Activated naive CD4-positive, alpha-beta T cell treated with anti-CD3 and anti-CD28 coated beads for 36 hours (primary cell): ENCODE results near the gene USP53. TPM values are rescaled to one million over a fixed set of nuclear protein-coding genes. Genes with fewer than 3 reads are reported as not detected.
"Not testable (repeated sequence)": the region's sequence is repeated elsewhere in the genome, so short reads cannot be mapped to it uniquely, and the experiment has no call there.

Source experiments
- CTCF ChIA-PET: fragments of 350-600 bp; sonication (Branson Sonifier 250); formaldehyde crosslinking; loops from one replicate; lab custom pipeline; 2021; ENCODE audit warnings: antibody characterized with exemption; lab: Charles Lee
- DNase-seq: peaks from one replicate; pipeline ENCODE4 v3.0.0-alpha.2; 2020
- H3K27ac Mint-ChIP-seq: one replicate; pipeline ENCODE4 v1.8.0; 2021; ENCODE audit warnings: mild to moderate bottlenecking, mixed read lengths
- H3K27me3 Mint-ChIP-seq: one replicate; pipeline ENCODE4 v1.8.0; 2021; ENCODE audit warnings: low read depth, mixed read lengths
- H3K36me3 Mint-ChIP-seq: one replicate; pipeline ENCODE4 v1.8.0; 2021; ENCODE audit warnings: low read depth, mixed read lengths
- H3K4me1 Mint-ChIP-seq: one replicate; pipeline ENCODE4 v1.8.0; 2021; ENCODE audit warnings: low read depth, mixed read lengths
- H3K4me3 Mint-ChIP-seq: one replicate; pipeline ENCODE4 v1.8.0; 2021; ENCODE audit warnings: mild to moderate bottlenecking, moderate library complexity, mixed read lengths
- H3K9me3 Mint-ChIP-seq: one replicate; pipeline ENCODE4 v1.8.0; 2021; ENCODE audit warnings: mixed read lengths
- intact Hi-C: fragments of 100-400 bp; cut with micrococcal nuclease; formaldehyde crosslinking; loops from one replicate; pipeline ENCODE4 v1.15.1; 2023
- total RNA-seq, 2 experiments: library from RNA; stranded (reverse); gene quantifications; one replicate each; pipeline ENCODE4 v1.2.3, GENCODE V29; 2021

Gene USP53
- 1 to 10 TPM; 8.6 to 9.3 TPM for total RNA-seq

DNA sequence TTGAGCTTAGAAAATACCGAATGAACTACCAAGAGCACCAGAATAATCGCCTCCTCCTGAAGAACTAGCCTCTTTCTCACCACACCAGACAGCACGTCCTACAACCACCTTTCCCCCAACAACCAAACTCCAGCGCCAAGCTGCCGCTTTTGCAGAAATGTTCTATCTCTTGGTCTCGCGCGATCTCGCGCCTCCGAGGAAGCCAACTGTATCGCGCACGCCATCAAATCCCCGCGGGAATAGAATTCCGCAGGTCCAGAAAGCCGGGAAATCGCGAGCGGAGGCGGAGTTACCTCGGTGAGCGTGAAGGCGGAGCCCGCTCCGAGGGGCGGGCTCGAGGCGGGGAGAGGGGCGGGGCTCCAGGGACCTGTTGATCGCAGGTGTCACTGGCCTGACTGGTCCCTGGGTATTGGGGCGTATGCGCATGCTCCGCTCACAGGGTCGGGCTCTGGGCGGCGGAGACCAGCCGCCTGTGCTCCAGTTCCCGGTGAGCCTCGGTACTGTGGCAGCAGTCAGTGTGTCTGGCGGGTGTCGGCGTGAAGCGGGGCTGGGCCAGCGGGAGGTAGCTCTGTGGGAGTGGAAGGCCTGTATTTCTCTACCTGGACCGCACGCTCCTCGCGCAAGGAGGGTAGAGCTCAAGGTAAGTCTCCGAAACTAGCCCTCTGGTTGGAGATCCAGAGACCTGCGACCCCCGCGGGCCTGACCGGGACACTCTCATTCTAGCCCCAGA lies at the start of gene USP53:
Gene USP53 (plus strand): TSS at position 480 of the 730 bp plus-strand sequence. CDS start 27,047 bp downstream, outside the sequence.
- Mint-ChIP-seq H3K27me3 (no peaks in the 10 kb centered on the region), H3K4me3 (peak within 1 kb of the TSS; percentile 90), H3K9me3 (no peaks in the 10 kb centered on the region), H3K4me1 (peaks cover 33% of the 10 kb centered on the region), H3K36me3 (peaks cover 2% of the 10 kb centered on the region), H3K27ac (peak within 1 kb of the TSS; percentile 92)
- DNase-seq, result peak; percentile 98
- intact Hi-C loops, result loop anchor here (1.0 to 10.0 kb wide), 8 partner anchors 50 to 618 kb away; a partner anchor contains a TSS
- CTCF ChIA-PET, result interaction anchor here (0.5 to 3.1 kb wide), 8 partner anchors 9 to 281 kb away, joined by 3 to 14 read pairs (median 4); a partner anchor contains a TSS

DNA sequence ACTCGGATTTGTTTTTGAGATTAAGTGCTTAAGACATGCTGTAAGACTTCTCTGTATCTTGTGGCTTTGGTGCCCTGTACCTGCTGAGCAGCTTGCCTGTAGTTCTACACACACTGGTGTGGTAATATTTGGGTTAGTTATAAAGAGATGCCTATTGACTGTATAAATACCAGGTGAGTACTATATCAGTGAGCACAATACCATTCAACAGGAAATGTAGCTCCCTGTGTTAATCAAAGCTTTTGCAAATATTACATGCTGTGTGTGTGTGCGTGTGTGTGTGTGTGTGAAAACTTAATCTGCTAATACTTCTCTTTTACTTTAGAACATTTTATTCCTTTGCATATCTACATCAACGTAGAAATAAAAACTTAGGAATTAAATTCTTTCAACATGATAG lies 46.7 kb upstream of the USP53 start:
- no peak overlapping the region for H3K4me3 Mint-ChIP-seq
- DNase-seq, result no peak
- intact Hi-C loops, result no loop called here
- H3K36me3 Mint-ChIP-seq, result no peaks in the 10 kb centered on the region
- CTCF ChIA-PET, result interaction anchor here (0.7 to 0.8 kb wide), 2 partner anchors 16 to 433 kb away, joined by 3 read pairs; no protein-coding TSS in a partner anchor
- H3K27ac Mint-ChIP-seq, result no peak overlapping the region
- no peaks in the 10 kb centered on the region for H3K4me1 Mint-ChIP-seq
- H3K27me3 Mint-ChIP-seq, result no peaks in the 10 kb centered on the region
- H3K9me3 Mint-ChIP-seq, result no peaks in the 10 kb centered on the region

DNA sequence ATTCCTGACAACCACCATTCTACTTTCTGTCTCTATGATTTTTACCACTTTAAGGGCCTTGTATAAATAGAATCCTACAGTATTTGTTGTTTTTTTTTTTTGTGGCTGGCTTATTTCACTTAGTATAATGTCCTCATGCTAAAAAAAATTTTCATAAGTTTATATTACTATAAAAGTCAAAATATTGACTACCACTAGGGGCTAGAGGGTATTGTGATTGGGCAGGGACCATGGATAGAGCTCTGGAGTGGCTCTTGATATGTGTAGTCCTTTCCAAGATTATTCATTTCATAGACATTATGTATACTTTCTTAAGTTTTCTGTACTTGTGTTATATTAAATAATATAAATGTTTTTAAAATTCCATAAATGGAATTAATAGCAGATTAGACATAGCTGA lies 42.3 kb upstream of the USP53 start:
- DNase-seq, result no peak
- Mint-ChIP-seq H3K4me1 (no peaks in the 10 kb centered on the region), H3K27ac (no peak overlapping the region), H3K4me3 (no peak overlapping the region), H3K9me3 (no peaks in the 10 kb centered on the region), H3K36me3 (no peaks in the 10 kb centered on the region), H3K27me3 (no peaks in the 10 kb centered on the region)
- intact Hi-C loops, result no loop called here
- CTCF ChIA-PET, result no interaction called here

- H3K27me3 Mint-ChIP-seq, result no peaks in the 10 kb centered on the region
- H3K36me3 Mint-ChIP-seq, result no peaks in the 10 kb centered on the region
These were observed 40.3 kb upstream of the USP53 start for GRCh38 chr4:119172223-119172622.

GRCh38 chr4:119173729-119174361 lies 38.7 kb upstream of the USP53 start:
- H3K36me3 Mint-ChIP-seq, result not testable (repeated sequence)

More at GRCh38 chr4:119172223-119172622, 40.3 kb upstream of the USP53 start:
- DNase-seq, result peak; percentile 12
- CTCF ChIA-PET, result no interaction called here
- Mint-ChIP-seq H3K4me1 (no peaks in the 10 kb centered on the region), H3K27ac (no peak overlapping the region), H3K4me3 (no peak overlapping the region), H3K9me3 (no peaks in the 10 kb centered on the region)
- intact Hi-C loops, result no loop called here

DNA sequence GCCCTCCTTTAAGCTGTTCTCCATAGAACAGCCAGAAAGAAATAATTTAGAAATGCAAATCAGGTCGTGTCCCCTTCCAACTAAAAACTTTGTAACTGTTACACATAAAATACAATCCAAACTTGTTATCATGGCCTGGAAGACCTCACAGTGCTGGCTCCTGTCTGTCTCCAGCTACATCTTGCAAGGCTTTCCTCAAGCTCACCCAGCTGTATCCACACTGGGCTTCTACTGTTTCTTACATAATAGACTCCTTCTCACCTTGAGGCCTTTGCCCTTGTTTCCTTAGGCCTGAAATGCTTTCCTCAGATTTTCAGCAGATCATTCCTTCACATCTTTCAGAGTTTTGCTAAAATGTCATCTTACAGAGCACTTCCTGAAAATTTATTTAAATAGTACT lies 33.5 kb upstream of the USP53 start:
- no peak for DNase-seq
- no peaks in the 10 kb centered on the region for H3K36me3 Mint-ChIP-seq
- no peak overlapping the region for H3K27ac Mint-ChIP-seq
- intact Hi-C loops, result no loop called here
- CTCF ChIA-PET, result interaction anchor here (0.6 kb wide), 1 partner anchor 1024 kb away, joined by 3 read pairs; no protein-coding TSS in a partner anchor
- H3K9me3 Mint-ChIP-seq, result no peaks in the 10 kb centered on the region
- no peak overlapping the region for H3K4me3 Mint-ChIP-seq
- H3K27me3 Mint-ChIP-seq, result peaks cover 3% of the 10 kb centered on the region
- no peaks in the 10 kb centered on the region for H3K4me1 Mint-ChIP-seq

More at GRCh38 chr4:119173729-119174361, 38.7 kb upstream of the USP53 start:
- CTCF ChIA-PET, H3K4me3 Mint-ChIP-seq, H3K4me1 Mint-ChIP-seq, H3K27ac Mint-ChIP-seq, H3K9me3 Mint-ChIP-seq, intact Hi-C loops, DNase-seq, H3K27me3 Mint-ChIP-seq: not testable (repeated sequence)

DNA sequence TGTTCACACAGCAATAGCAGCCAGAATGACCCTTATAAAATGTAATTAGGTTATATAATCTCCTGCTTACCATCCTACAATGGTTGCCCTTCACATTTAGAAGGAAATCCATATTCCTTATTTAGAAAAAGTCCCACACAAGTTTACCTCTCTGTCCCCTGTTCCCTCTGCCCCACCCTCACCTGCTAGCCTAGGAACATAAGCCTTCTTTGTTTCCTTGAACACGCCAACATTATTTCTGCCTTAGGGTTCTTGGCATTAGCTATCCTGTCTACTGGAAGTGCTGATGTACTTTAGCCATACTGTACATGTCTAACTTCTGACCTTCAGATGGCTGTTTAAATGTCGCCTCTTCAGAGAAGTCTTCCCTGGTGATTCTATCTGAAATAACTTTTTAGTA lies 28.4 kb upstream of the USP53 start:
- H3K36me3 Mint-ChIP-seq, result no peaks in the 10 kb centered on the region
- H3K27me3 Mint-ChIP-seq, result no peaks in the 10 kb centered on the region
- no peaks in the 10 kb centered on the region for H3K4me1 Mint-ChIP-seq
- no peak for DNase-seq
- intact Hi-C loops, result no loop called here
- H3K27ac Mint-ChIP-seq, result no peak overlapping the region
- CTCF ChIA-PET, result no interaction called here
- H3K4me3 Mint-ChIP-seq, result no peak overlapping the region
- H3K9me3 Mint-ChIP-seq, result no peaks in the 10 kb centered on the region

- Mint-ChIP-seq H3K27me3 (no peaks in the 10 kb centered on the region), H3K36me3 (no peaks in the 10 kb centered on the region), H3K4me1 (no peaks in the 10 kb centered on the region), H3K27ac (no peak overlapping the region), H3K4me3 (no peak overlapping the region), H3K9me3 (no peaks in the 10 kb centered on the region)
- DNase-seq, result no peak
- CTCF ChIA-PET, result interaction anchor here (1.1 kb wide), 1 partner anchor 82 kb away, joined by 3 read pairs; no protein-coding TSS in a partner anchor
- intact Hi-C loops, result no loop called here
These were observed 22.9 kb upstream of the USP53 start for GRCh38 chr4:119189638-119190037.

- intact Hi-C loops, result no loop called here
- Mint-ChIP-seq H3K9me3 (no peaks in the 10 kb centered on the region), H3K4me1 (no peaks in the 10 kb centered on the region), H3K4me3 (no peak overlapping the region), H3K27ac (no peak overlapping the region), H3K27me3 (no peaks in the 10 kb centered on the region), H3K36me3 (peaks cover 3% of the 10 kb centered on the region)
- CTCF ChIA-PET, result interaction anchor here (0.6 to 1.1 kb wide), 2 partner anchors 27 to 83 kb away, joined by 3 to 4 read pairs; no protein-coding TSS in a partner anchor
- DNase-seq, result no peak
These were observed 22.2 kb upstream of the USP53 start for GRCh38 chr4:119190354-119190753.

GRCh38 chr4:119191505-119191904 lies 21.0 kb upstream of the USP53 start:
- Mint-ChIP-seq H3K36me3 (peaks cover 3% of the 10 kb centered on the region), H3K4me3 (no peak overlapping the region), H3K27ac (no peak overlapping the region), H3K9me3 (no peaks in the 10 kb centered on the region), H3K4me1 (no peaks in the 10 kb centered on the region), H3K27me3 (no peaks in the 10 kb centered on the region)
- no peak for DNase-seq
- intact Hi-C loops, result no loop called here
- CTCF ChIA-PET, result no interaction called here

DNA sequence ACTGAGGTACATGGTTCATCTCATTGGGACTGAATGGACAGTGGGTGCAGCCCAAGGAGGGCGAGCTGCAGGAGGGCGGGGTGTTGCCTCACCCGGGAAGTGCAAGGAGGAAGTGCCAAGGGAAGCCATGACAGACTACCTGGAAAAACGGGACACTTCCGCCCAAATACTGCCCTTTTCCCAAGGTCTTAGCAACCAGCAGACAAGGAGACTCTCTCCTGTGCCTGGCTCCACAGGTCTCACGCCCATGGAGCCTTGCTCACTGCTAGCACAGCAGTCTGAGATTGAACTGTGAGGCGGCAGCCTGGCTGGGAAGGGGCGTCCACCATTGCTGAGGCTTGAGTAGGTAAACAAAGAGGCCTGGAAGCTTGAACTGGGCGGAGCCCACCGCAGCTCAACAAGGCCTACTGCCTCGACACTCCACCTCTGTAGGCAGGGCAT lies 14.7 kb upstream of the USP53 start:
- intact Hi-C loops, result no loop called here
- no peak overlapping the region for H3K4me3 Mint-ChIP-seq
- H3K4me1 Mint-ChIP-seq, result no peaks in the 10 kb centered on the region
- H3K36me3 Mint-ChIP-seq, result peaks cover 9% of the 10 kb centered on the region
- no peak for DNase-seq
- CTCF ChIA-PET, result no interaction called here
- no peak overlapping the region for H3K27ac Mint-ChIP-seq
- peaks cover 1% of the 10 kb centered on the region for H3K9me3 Mint-ChIP-seq
- H3K27me3 Mint-ChIP-seq, result peaks cover 6% of the 10 kb centered on the region

DNA sequence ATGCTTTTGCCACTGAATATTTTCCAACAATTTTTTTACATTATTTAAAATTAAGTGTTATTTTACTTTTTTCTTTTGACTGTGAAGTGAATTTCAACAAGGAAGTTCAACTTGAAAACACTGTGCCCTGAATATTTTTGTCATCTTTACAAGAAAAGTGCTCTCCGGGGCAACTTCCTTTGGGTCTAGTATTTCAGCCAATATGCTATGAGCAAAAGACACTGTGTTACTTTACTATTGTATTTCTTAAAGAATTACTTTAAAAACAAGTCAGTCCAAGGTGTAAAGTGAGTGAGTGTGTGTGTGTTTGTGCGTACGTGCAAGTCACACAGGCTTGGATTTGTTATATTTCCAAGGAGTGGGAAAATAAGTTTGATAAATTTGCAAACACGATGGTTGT lies 7.6 kb upstream of the USP53 start:
- intact Hi-C loops, result loop anchor here (5.0 kb wide), 1 partner anchor 928 kb away; no protein-coding TSS in a partner anchor
- Mint-ChIP-seq H3K4me3 (no peak overlapping the region), H3K27ac (no peak overlapping the region), H3K36me3 (peaks cover 4% of the 10 kb centered on the region), H3K4me1 (peaks cover 26% of the 10 kb centered on the region), H3K27me3 (peaks cover 2% of the 10 kb centered on the region), H3K9me3 (no peaks in the 10 kb centered on the region)
- CTCF ChIA-PET, result no interaction called here
- no peak for DNase-seq
